ENCODE measurements around the gene CETP.
A peak's percentile ranks its signal among the peaks of the same experiment; 100 is the strongest.
"Not testable (repeated sequence)": the region's sequence is repeated elsewhere in the genome, so short reads cannot be mapped to it uniquely, and the experiment has no call there.

Gene CETP

DNA sequence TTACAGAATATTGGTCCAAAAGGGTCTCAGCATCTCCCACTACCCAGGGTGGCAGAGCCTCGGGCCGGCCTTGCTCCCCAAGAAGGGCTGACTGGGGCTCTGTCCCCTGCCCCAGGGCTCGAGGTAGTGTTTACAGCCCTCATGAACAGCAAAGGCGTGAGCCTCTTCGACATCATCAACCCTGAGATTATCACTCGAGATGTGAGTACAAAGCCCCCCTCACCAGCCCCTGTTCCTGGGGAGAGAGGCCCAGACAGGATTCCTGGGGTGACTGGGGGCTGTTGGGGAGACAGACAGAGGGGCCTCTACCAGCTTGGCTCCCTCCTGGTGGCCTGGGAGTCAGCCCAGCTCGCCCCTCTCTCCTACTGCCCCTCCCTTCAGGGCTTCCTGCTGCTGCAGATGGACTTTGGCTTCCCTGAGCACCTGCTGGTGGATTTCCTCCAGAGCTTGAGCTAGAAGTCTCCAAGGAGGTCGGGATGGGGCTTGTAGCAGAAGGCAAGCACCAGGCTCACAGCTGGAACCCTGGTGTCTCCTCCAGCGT lies 21.5 kb downstream of the CETP start:
- no peak for DNase-seq

DNA sequence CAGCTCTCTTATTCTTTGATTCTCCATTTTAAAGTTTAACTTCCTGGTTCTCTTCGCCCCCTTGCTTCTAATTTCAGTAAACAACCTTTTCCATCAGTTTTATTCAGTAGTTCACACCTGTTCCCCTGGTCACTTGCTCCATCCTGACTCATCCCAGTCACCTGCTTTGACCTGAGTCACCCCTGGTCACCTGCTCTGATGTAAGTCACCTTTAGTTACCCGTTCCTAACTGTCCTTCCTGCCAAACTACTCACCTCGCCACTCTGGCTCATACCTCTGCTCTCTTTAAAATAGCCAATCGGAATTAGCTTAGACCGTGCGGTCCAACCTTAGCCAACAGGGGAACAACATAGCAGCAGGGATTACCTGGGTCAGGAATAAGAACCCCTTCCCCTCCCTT lies 22.9 kb downstream of the CETP start:
- no peak for DNase-seq

DNA sequence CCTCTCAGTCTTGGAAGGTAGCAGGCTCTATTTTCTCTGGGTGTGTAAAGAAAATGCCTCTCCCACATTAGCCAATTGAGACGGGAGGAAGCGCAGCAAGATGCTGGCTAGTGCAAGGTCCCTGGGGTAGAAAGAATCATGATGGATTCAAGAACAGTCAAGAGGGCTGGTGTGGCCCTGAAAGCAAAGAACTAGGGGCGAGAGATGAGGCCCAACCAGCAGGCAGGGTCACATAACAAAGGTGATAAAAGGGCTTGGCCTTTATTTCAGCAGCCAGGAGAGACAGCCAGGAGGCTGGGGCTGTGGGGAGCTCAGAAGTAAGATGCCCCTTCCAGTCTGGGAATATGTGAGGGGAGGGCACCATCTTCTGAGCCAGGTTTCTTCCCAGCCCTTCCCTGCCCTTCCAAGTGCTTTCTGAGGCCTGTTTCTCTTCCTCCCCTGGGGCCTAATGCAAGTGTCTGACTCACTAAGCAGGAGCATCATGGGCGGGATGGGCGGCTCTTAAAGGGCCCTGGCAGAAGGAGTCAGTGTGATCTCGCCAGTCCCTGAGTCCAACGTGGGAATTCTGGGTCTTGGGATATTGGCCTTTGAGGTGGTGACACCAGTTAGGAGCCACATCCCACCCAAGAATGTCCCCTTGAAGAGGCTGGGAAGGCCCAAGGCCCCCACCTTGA lies 23.7 kb downstream of the CETP start:
- DNase-seq, result peak; percentile 17

DNA sequence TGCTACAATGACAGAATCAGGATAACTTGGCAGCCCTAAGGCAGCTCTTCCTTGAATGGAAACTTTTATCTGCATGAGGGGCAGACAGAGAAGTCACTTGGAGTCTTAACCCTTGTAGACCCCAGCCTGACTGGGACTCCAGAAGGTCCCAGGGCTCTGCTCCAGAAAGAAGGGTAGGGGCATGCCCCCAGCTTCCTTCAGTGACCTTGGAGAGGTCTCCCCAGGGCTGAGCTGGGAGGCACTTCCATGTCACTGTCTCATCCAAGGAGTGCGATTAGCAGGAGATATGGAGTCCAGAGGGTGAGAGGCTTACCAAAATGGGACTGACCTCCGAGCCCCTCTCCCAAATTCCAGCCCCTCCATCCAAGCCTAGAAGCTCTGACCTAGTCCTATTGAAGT lies 24.2 kb downstream of the CETP start:
- DNase-seq, result no peak

DNA sequence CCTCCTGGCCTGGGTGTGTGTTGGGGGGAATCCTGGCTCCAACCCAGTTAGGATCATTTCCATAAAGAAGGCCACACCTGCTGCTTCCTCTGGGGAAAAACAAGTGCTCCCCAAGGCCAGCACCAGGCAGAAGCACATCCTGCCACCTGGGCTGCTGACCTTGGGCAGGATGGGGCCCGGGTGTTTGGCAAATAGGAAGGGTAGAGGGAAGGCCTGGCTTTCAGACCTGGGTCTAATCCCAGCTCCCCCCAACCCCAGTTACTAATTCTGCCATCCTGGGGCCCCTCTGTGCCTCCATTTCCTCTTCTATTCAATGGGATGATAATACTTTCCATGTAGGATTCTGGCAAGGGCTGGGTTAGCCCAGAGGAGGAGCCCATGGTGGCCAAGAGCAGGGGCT lies 24.6 kb downstream of the CETP start:
- DNase-seq, result no peak

DNA sequence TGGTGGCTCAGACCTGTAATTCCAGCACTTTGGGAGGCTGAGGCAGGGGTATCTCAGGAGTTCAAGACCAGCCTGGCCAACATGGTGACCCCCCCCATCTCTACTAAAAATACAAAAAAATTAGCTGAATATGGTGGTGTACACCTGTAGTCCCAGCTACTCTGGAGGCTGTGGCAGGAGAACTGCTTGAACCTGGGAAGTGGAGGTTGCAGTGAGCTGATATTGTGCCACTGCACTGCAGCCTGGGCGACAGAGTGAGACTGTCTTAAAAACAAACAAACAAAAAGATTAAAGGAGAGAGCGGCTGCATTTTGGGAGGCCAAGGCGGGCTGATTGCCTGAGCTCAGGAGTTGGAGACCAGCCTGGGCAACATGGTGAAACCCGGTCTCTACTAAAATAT lies 25.2 kb downstream of the CETP start:
- DNase-seq, result not testable (repeated sequence)

DNA sequence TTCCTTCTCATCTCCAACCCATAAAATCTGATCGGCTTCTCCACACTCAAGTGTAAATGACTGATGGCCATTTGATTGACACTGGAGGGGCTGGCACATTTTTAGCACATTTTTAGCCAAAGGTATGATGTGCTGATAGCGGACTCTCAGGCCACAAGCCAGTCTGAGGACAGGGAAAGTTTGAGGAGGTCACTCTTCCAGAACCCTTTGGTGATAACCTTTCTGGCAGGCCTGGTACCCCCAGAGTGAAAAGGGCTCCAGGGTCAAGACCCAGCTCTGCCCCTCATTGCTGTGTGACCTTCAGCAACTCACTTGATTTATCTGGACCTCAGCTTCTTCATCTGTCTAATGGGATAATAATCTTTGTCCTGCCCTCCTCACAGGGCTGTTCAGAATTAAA lies 25.9 kb downstream of the CETP start:
- DNase-seq, result no peak

DNA sequence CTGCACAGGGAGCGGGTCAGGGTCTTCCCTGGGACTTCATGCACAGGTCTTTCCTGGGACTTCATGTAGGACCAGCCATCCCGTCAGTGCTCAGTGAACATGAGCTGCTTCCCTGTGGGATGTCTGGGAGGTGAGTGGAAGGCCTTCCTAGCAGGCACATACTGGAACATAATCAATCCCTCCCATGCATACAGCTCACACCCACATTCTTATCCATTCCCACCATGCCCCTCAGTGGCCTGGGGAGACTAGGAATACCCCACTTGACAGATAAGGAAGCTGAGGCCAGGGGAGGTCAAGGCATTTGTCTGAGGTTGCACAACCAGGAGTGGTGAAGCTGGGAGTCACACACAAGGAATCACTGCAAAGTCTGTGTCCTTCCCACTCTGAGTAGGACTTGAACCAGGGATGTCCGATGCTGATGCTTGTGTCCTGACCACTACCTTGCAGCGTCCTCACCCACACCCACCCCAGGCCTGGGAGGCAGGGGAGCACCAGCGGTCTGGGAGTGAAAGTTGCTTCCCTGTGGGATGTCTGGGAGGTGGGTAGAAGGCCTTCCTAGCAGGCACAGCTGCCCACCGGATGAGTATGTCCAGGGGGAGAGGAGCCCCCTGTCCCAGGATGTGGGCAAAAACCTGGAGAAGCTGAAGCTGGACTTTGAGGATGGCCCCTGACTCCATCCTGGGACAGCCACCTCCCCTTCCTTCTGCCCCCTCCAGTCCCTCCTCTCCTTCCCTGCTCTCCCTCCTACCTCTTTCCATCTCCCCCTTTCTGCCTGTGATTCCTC lies 26.6 kb downstream of the CETP start:
- no peak for DNase-seq

DNA sequence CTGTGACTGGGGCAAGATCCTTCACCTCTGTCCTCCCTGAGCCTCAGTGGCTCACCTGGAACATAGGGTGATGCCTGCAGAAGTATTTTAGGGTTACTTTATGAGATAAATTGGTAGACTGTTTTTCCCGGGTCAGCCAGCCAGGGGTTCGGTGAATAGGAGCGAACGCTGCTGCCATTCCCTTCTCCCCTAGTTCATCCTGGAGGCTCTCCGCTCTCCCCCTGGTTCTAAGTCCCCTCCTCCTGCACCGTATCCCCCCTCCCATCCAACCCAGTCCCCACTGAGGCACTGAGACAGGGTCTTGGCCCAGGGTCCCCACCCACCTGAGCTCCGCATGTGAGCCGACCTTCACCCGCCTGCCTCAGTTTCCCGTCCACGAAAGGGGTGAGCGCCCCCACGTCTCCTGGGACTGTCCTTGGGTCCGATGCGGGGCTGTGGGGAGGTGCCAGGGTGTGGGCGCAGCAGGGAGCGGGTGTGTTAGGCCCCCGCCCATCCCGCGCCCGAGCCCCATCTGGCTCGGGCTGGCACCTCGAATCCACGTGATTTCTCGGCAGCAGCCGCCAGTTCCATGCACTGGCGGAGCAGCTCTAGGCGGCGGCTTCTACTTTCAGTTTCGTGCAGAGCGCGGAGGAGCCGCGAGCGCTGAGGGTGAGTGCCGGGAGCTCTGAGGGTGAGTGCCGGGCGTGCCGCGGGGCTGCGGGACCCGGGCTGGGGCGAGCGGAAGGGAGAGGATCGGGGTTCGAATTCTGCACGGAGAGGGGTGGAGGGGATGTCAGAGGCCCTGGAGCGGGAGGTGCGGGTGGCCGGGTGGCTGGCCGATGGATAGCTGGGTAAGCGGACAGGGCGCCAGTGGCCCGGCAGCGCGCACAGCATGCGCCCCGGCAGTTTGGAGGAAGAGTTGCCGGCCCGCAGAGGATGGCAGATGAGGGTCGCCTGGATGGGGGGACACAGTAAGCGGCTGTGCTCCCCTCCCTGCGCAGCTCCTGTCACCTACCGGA lies 27.5 kb downstream of the CETP start, which contains the start of gene NLRC5:
Gene NLRC5, plus strand, starts transcription at position 610 of the 998 bp plus-strand sequence. CDS start 31,156 bp downstream, outside the sequence.
- DNase-seq, result peak; percentile 49

DNA sequence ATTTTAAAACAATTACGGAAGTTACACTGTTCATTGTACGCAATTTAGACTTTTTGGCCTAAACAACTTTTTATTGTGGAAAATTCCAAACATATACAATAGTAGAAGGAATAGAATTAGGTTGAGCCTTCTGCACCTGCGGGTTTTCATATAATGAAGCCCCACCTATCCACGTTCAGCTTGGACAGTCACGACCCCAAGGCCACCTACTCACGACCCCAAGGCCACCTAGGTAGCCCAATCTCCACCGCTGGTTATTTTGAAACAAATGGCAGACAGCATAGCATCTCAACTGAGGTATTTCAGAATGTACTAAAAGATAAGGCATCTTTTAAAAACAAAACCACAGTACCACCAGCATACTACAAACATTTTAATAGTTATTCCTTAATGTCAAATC lies 28.2 kb downstream of the CETP start:
- no peak for DNase-seq

DNA sequence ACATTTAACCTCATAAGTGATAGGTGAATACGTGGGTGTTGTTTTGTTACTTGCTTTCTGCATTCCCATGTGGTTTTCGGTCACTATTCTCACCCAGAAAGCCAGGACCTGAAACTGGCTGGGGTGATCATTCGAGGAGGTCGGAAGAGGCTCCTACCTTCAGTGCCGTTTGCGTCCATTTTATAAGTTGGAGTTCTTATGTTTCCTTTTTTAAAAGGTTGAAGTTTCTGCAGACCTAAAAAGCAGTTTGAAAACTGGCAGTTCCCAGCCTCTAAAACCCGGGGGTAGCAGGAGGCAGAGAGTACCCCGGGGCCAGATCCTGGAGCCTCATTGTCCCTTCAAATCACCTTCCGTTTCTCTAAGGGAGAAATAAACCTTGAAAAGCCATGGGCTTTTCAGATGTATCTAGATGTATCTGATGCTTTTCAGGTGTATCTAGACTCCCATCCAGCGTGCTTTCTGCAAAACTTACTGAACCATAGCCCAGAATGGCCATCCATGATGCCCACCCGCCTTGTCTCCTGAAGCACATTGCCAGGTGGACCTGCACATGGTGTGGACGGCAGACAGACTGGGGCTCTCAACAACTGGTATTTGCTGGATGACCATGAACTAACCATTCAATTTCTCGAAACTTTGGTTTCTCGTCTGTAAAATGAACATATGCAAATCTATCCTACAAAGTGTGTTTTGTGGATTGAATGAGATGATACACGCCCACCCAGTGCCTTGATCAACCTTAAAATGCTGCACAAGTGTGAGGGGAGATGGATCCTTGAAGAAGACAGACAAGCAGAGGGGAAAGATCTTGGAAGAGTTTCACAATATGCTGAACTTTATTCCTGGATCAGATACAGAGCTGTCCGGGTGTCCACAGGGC lies 28.9 kb downstream of the CETP start:
- DNase-seq, result no peak

DNA sequence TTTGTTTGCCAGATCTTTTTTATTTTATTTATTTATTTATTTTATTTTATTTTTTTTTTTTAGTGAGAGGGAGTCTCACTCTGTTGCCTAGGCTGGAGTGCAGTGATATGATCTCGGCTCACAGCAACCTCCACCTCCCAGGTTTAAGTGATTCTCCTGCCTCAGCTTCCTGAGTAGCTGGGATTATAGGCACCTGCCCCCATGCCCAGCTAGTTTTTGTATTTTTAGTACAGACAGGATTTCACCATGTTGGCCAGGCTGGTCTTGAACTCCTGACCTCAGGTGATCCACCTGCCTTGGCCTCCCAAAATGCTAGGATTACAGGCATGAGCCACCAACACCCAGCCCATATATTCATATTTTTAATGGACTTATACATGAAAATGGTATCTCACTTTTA lies 30.7 kb downstream of the CETP start:
- DNase-seq, result not testable (repeated sequence)

DNA sequence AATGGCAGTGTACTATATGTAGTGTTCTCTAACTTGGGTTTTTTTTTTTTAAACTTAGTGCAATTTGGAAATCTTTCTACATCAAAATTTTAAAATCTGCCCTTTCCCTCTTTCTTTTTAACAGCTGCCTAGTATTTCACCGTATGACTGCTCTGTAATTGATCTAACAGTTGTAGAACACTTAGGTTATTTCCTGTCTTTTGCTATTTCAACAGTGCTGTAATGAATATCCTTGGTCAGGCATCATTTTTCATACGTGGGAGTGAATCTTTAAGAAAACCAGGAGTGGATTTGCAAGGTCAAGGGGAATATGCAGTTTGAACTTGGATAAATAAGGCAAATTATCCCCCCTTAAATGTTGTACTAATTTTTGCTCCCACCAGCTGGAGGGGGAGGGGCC lies 31.5 kb downstream of the CETP start:
- DNase-seq, result no peak

DNA sequence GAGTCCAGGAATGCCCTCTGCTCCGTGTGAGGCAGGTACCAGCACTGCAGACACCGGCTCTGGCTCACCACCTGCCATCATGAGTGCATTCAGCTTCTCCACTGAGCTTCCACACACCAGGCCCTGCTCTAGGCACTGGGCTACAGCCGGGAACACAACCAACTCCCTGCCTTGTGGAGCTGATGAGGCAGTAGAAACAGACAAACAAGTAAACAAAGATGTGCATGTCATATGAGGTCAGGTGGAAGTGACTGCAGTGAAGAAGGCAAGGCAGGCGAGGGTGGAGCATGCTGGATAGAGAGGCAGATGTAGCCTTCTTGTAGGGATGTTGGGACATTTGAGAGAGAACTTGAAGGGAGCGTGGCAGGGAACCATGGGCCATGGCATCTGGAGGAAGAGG lies 32.6 kb downstream of the CETP start:
- DNase-seq, result no peak

DNA sequence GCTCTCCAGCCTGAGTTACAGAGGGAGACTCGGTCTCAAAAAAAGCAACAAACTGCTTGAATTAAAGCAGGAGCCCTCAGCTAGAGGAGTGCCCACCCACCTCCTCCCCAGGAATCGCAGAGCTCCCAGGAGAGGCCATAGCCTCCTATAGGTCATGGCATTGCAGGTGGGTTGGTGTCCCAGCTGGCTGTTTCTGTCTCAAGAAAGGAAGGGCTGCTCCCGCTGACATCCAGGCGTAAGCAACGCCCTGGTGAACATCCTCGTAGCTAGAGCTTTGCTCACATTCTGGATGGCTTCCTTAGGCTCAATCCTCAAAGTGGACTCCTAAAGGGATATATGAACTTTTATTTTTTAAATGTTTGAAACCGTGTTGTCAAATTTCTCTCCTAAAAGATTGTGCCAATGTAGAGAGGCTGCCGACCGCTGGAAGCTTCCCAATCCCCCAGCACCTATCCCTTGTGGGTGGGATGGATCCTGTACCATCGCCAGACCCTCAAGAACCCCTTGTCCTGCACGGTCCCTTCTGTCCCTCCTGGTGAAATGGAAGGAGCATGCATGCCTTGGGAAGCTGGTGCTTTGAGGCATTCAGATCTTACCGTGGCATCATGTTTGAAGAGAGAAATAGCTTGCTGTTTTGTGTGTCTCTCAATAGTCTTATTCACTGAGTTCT lies 33.5 kb downstream of the CETP start:
- DNase-seq, result no peak

DNA sequence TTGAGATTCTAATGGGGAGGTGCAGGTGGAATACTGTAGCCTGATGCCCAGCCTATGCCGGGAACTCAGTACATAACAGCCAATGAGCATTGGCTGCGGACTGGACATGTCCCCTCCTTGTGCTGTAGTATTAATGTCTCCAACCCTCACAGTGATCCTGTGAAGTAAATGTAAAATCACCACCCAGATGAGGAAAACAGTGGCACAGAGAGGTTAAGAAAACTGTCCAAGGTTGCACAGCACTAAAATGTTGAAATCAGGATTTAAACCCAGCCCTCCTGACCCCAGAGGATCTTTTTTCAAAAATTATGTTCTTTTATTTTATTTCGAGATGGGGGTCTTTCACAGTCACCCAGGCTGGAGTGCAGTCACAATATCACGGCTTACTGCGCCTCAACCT lies 35.5 kb downstream of the CETP start:
- DNase-seq, result no peak

DNA sequence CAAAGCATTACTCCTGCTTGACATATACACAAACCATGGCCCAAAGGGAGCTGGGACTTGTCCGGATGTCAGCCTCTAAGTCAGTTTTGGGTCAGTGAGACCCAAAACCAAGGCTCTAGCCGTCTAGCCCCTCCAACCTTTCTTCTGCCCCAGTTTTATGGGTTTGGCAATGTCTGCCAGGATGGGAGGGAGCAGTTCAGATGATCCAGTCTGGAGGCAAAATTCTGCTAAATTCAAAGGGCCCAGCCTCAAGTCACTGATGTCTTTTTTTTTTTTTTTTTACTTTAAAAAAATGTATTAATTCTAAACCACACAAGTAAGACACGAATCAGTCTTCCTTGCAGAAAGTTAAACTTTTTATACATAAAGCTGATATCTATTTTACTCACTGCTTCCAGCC lies 36.2 kb downstream of the CETP start:
- no peak for DNase-seq

DNA sequence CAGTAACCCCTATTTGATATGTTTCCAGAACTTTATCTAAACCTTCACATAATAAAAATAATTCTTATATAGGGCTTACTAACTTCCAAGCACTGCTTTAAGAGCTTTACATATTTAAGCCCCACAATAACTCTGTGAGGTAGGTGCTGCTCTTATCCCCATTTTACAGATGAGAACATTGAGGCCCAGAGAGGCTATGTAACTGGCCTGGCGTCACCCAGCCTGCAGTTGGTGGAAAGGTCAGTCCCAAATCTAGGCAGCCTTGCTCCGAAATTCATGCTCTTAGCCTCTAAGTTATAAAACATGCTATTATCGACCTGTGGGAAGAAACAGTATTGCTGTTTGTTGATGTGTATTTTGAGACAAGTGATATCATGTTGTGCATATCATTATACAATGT lies 36.6 kb downstream of the CETP start:
- no peak for DNase-seq

DNA sequence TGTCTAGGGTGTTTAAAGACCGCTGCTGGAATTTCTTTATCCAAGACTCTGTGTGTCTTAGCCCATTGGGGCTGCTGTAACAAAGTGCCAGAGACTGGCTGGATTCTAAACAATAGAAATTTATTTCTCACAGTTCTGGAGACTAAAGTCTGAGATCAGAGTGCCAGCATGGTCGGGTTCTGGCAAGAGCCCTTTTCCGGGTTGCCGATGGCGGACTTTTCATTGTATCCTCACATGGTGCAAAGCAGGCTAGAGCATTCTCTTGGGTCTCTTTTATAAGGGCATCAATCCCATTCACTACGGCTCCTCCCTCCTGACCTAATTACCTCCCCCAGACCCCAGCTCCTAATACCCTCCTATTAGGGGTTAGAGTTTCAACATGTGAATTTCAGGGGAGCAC lies 37.1 kb downstream of the CETP start:
- no peak for DNase-seq

DNA sequence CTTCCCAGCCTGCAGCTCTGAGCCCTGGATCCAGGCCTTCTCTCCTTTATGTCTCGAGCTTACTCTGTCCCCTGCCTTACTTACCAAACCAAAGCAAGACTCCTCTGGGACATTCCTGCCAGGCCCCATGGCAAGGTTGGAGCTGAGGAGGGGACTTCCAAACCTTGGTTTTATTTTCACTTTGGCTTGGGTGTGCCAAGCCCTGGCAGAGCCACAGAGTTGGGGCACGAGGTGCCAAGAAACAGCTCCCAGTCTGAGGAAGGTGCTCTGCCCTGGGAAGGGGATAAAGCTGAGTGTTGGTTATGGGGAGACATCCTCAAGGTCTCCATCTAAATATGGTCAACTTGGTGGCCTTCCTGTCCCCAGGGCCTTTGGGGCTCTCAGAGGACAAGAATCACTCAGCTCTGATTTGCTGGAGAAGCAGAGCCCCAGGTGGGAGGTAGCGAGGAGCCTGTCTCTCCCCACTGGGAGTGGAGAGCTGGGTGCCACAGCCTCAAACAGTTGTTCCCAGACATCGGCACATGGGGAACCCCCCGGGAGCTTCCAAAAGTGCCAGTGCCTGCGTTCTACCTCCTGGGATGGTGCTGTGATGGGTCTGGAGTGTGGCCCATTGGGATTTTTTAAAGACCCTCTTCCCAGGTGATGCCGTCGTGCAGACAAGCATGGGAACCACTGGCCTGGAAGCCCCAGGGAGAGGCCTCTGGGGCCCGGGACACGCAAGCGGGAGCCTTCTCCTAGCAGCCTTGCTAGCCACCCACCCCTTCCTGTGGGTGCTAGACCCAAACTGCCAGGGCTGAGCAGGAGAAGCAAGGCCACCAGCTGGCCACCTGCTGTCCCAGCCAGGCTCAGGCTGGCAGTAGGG lies 37.9 kb downstream of the CETP start:
- DNase-seq, result no peak

All from GOT3 (cell line).